Measurements from ENCODE around the gene FOXP1.

The FOXP1 gene

GRCh38 chr3:71028802-71029201, 554.7 kb downstream of the FOXP1 start:
- no peak overlapping the region for H3K4me2 ChIP-seq (ENCODE audit: low read length)
- H3K9ac ChIP-seq (ENCODE audit: low read length): no peak overlapping the region
- H3K4me1 ChIP-seq (ENCODE audit: insufficient read depth, low read length, severe bottlenecking): peaks cover 23% of the 10 kb centered on the region
- H3K27me3 ChIP-seq (ENCODE audit: insufficient read depth, low read length): no peaks in the 10 kb centered on the region
- no peaks in the 10 kb centered on the region for H3F3A ChIP-seq (ENCODE audit: insufficient read depth, low read length)
- peaks cover 8% of the 10 kb centered on the region for H3K79me2 ChIP-seq (ENCODE audit: insufficient read depth, low read length)
- TF ChIP-seq EZH2 (IDR thresholded peaks at IDR 0.05; ENCODE audit: borderline replicate concordance, low read length) (no peak), CTCF (IDR thresholded peaks at IDR 0.05; ENCODE audit: low read length) (no peak)
- H4K20me1 ChIP-seq (ENCODE audit: insufficient read depth, low read length): no peaks in the 10 kb centered on the region
- peaks cover 40% of the 10 kb centered on the region; the same call in 1 of the 2 replicates for H3K36me3 ChIP-seq (ENCODE audit: insufficient read depth, low read length)
- H3K4me3 ChIP-seq (ENCODE audit: low read depth, low read length, poor library complexity, severe bottlenecking): no peak overlapping the region
- no peaks in the 10 kb centered on the region for H3K9me3 ChIP-seq (ENCODE audit: low read length)
- no peak overlapping the region for H3K27ac ChIP-seq (ENCODE audit: low read depth, low read length, poor library complexity, severe bottlenecking)
- no peak overlapping the region for H2AFZ ChIP-seq (ENCODE audit: low read length)
- no peaks in the 10 kb centered on the region for H3K9me2 ChIP-seq (ENCODE audit: low read depth, low read length)

- no peaks in the 10 kb centered on the region for H3K27me3 ChIP-seq (ENCODE audit: insufficient read depth, low read length)
- H3F3A ChIP-seq (ENCODE audit: insufficient read depth, low read length): no peaks in the 10 kb centered on the region
These were observed 555.3 kb downstream of the FOXP1 start for GRCh38 chr3:71028184-71028583.

GRCh38 chr3:71026634-71027578, 556.6 kb downstream of the FOXP1 start:
- Histone ChIP-seq H3K4me2 (ENCODE audit: low read length) (no peak overlapping the region), H3K79me2 (ENCODE audit: insufficient read depth, low read length) (peaks cover 4% of the 10 kb centered on the region; the same call in 1 of the 2 replicates)
- TF ChIP-seq CTCF (IDR thresholded peaks at IDR 0.05; ENCODE audit: low read length): no peak
- no peak for TF ChIP-seq EZH2 (IDR thresholded peaks at IDR 0.05; ENCODE audit: borderline replicate concordance, low read length)

More at GRCh38 chr3:71028184-71028583, 555.3 kb downstream of the FOXP1 start:
- Histone ChIP-seq H3K79me2 (ENCODE audit: insufficient read depth, low read length) (peaks cover 8% of the 10 kb centered on the region), H3K4me3 (ENCODE audit: low read depth, low read length, poor library complexity, severe bottlenecking) (no peak overlapping the region), H3K36me3 (ENCODE audit: insufficient read depth, low read length) (peaks cover 46% of the 10 kb centered on the region; the same call in 1 of the 2 replicates), H3K4me1 (ENCODE audit: insufficient read depth, low read length, severe bottlenecking) (peaks cover 17% of the 10 kb centered on the region), H3K27ac (ENCODE audit: low read depth, low read length, poor library complexity, severe bottlenecking) (no peak overlapping the region), H3K9me3 (ENCODE audit: low read length) (no peaks in the 10 kb centered on the region), H2AFZ (ENCODE audit: low read length) (no peak overlapping the region), H3K9ac (ENCODE audit: low read length) (no peak overlapping the region), H3K9me2 (ENCODE audit: low read depth, low read length) (no peaks in the 10 kb centered on the region), H3K4me2 (ENCODE audit: low read length) (no peak overlapping the region), H4K20me1 (ENCODE audit: insufficient read depth, low read length) (no peaks in the 10 kb centered on the region)
- no peak for TF ChIP-seq EZH2 (IDR thresholded peaks at IDR 0.05; ENCODE audit: borderline replicate concordance, low read length)
- TF ChIP-seq CTCF (IDR thresholded peaks at IDR 0.05; ENCODE audit: low read length): no peak

More at GRCh38 chr3:71026634-71027578, 556.6 kb downstream of the FOXP1 start:
- H4K20me1 ChIP-seq (ENCODE audit: insufficient read depth, low read length): no peaks in the 10 kb centered on the region
- no peaks in the 10 kb centered on the region for H3K9me3 ChIP-seq (ENCODE audit: low read length)
- H3K27me3 ChIP-seq (ENCODE audit: insufficient read depth, low read length): no peaks in the 10 kb centered on the region
- H3F3A ChIP-seq (ENCODE audit: insufficient read depth, low read length): no peaks in the 10 kb centered on the region
- peaks cover 5% of the 10 kb centered on the region for H3K4me1 ChIP-seq (ENCODE audit: insufficient read depth, low read length, severe bottlenecking)
- H3K4me3 ChIP-seq (ENCODE audit: low read depth, low read length, poor library complexity, severe bottlenecking): no peak overlapping the region
- peaks cover 51% of the 10 kb centered on the region for H3K36me3 ChIP-seq (ENCODE audit: insufficient read depth, low read length)
- no peak overlapping the region for H2AFZ ChIP-seq (ENCODE audit: low read length)
- H3K9me2 ChIP-seq (ENCODE audit: low read depth, low read length): no peaks in the 10 kb centered on the region
- H3K9ac ChIP-seq (ENCODE audit: low read length): no peak overlapping the region
- H3K27ac ChIP-seq (ENCODE audit: low read depth, low read length, poor library complexity, severe bottlenecking): no peak overlapping the region
